GM18870 (cell line): ENCODE measurements around the gene GRIP2.

ENCODE experiments used
- ATAC-seq: cut with Tn5 transposase; IDR thresholded peaks from one replicate; pipeline ENCODE4 v1.9.1; 2021; ENCODE audit warnings: moderate library complexity; ENCODE audit not compliant: unreplicated experiment

Gene GRIP2

GRCh38 chr3:14539742-14540491, at the start of gene GRIP2:
Gene GRIP2 (minus strand): TSS chr3:14540342. CDS start chr3:14540308, 34 bp downstream.
- no peak for ATAC-seq

GRCh38 chr3:14588425-14589112, 48.4 kb upstream of the GRIP2 start:
- ATAC-seq = no peak

GRCh38 chr3:14587740-14588360, 47.7 kb upstream of the GRIP2 start:
- no peak for ATAC-seq

- ATAC-seq = no peak
Observed at GRCh38 chr3:14586611-14587010, 46.5 kb upstream of the GRIP2 start.

GRCh38 chr3:14583548-14584091, 43.5 kb upstream of the GRIP2 start:
- ATAC-seq = no peak

GRCh38 chr3:14582045-14582410, 41.9 kb upstream of the GRIP2 start:
- no peak for ATAC-seq

- no peak for ATAC-seq
Observed at GRCh38 chr3:14581334-14582044, 41.3 kb upstream of the GRIP2 start.

GRCh38 chr3:14577897-14578296, 37.8 kb upstream of the GRIP2 start:
- no peak for ATAC-seq

GRCh38 chr3:14576163-14576562, 36.0 kb upstream of the GRIP2 start:
- no peak for ATAC-seq

- no peak for ATAC-seq
Observed at GRCh38 chr3:14574183-14574582, 34.0 kb upstream of the GRIP2 start.

GRCh38 chr3:14573706-14574105, 33.6 kb upstream of the GRIP2 start:
- no peak for ATAC-seq

GRCh38 chr3:14570864-14571263, 30.7 kb upstream of the GRIP2 start:
- no peak for ATAC-seq

GRCh38 chr3:14570089-14570488, 29.9 kb upstream of the GRIP2 start:
- ATAC-seq = no peak

GRCh38 chr3:14569474-14570000, 29.4 kb upstream of the GRIP2 start:
- ATAC-seq = no peak

GRCh38 chr3:14568269-14568668, 28.1 kb upstream of the GRIP2 start:
- ATAC-seq = no peak

- ATAC-seq = no peak
Observed at GRCh38 chr3:14566812-14567211, 26.7 kb upstream of the GRIP2 start.

- no peak for ATAC-seq
Observed at GRCh38 chr3:14565868-14566588, 25.9 kb upstream of the GRIP2 start.

- ATAC-seq = no peak
Observed at GRCh38 chr3:14564741-14565140, 24.6 kb upstream of the GRIP2 start.

GRCh38 chr3:14563946-14564539, 23.9 kb upstream of the GRIP2 start:
- ATAC-seq = no peak
